WTC11 (cell line): Measurements from ENCODE around the gene COL4A2. TPM values are rescaled to one million over a fixed set of nuclear protein-coding genes. Genes with fewer than 3 reads are reported as not detected.

Experiments
- ATAC-seq: fragments of 200-7000 bp; cut with Tn5 transposase; 2 replicates; pipeline ENCODE4 v1.10.0; 2021; ENCODE audit warnings: mild to moderate bottlenecking, moderate library complexity
- CTCF ChIA-PET: fragments of 300-600 bp; sonication (Branson Sonifier 250); formaldehyde crosslinking; loops from one replicate; lab custom pipeline; 2021; ENCODE audit warnings: antibody characterized with exemption; lab: Charles Lee
- POLR2A ChIA-PET: fragments of 350-600 bp; sonication (Branson Sonifier 250); formaldehyde crosslinking; loops from one replicate; lab custom pipeline; 2021; ENCODE audit warnings: antibody characterized with exemption; lab: Charles Lee
- DNase-seq: peaks from one replicate; pipeline ENCODE4 v3.0.0; 2021; ENCODE audit warnings: low spot score
- H3K27ac Mint-ChIP-seq: 2 replicates; pipeline ENCODE4 v1.8.0; 2021; ENCODE audit warnings: mixed read lengths
- H3K27me3 Mint-ChIP-seq: 2 replicates; pipeline ENCODE4 v1.8.0; 2021; ENCODE audit warnings: low read depth, mild to moderate bottlenecking, moderate library complexity, mixed read lengths
- H3K36me3 Mint-ChIP-seq: 2 replicates; pipeline ENCODE4 v1.8.0; 2021; ENCODE audit warnings: mixed read lengths
- H3K4me1 Mint-ChIP-seq: 2 replicates; pipeline ENCODE4 v1.8.0; 2022; ENCODE audit warnings: mixed read lengths
- H3K4me3 Mint-ChIP-seq: 2 replicates; pipeline ENCODE4 v1.8.0; 2021; ENCODE audit warnings: mild to moderate bottlenecking, moderate library complexity, mixed read lengths
- H3K9me3 Mint-ChIP-seq: 2 replicates; pipeline ENCODE4 v1.8.0; 2021; ENCODE audit warnings: mixed read lengths
- CBFB ChIP-seq: sonication (generic); formaldehyde crosslinking; IDR thresholded peaks from 2 replicates; pipeline ENCODE4 v1.8.1; 2022; ENCODE audit warnings: mild to moderate bottlenecking, low read depth, missing genetic modification reagents
- CREB1 ChIP-seq: sonication (generic); formaldehyde crosslinking; IDR thresholded peaks from 2 replicates; pipeline ENCODE4 v1.8.0; 2023; ENCODE audit warnings: mild to moderate bottlenecking, missing genetic modification reagents
- E2F4 ChIP-seq: sonication (generic); formaldehyde crosslinking; IDR thresholded peaks from 2 replicates; pipeline ENCODE4 v1.8.1; 2022; ENCODE audit warnings: low read depth, mild to moderate bottlenecking, moderate library complexity, missing genetic modification reagents, borderline replicate concordance
- ELF4 ChIP-seq: sonication (generic); formaldehyde crosslinking; IDR thresholded peaks from 2 replicates; pipeline ENCODE4 v1.8.1; 2022; ENCODE audit warnings: low read depth, mild to moderate bottlenecking, moderate library complexity, missing genetic modification reagents
- EMX1 ChIP-seq: fragments of 250-450 bp; sonication (Bioruptor Pico); IDR thresholded peaks from 2 replicates; pipeline ENCODE4 v1.8.0; 2021; ENCODE audit warnings: mild to moderate bottlenecking
- FOXJ3 ChIP-seq: sonication (generic); formaldehyde crosslinking; IDR thresholded peaks from 2 replicates; pipeline ENCODE4 v1.9.0; 2021; ENCODE audit warnings: missing genetic modification reagents, mild to moderate bottlenecking, borderline replicate concordance
- FOXK1 ChIP-seq: sonication (generic); formaldehyde crosslinking; IDR thresholded peaks from 2 replicates; pipeline ENCODE4 v1.8.0; 2022; ENCODE audit warnings: mild to moderate bottlenecking, moderate library complexity, missing genetic modification reagents
- FOXP1 ChIP-seq: sonication (generic); formaldehyde crosslinking; IDR thresholded peaks from 2 replicates; pipeline ENCODE4 v1.8.0; 2022; ENCODE audit warnings: missing genetic modification reagents, mild to moderate bottlenecking, moderate library complexity, borderline replicate concordance
- GABPB1 ChIP-seq: sonication (generic); formaldehyde crosslinking; IDR thresholded peaks from 2 replicates; pipeline ENCODE4 v1.8.1; 2023; ENCODE audit warnings: mild to moderate bottlenecking, missing genetic modification reagents
- GTF2I ChIP-seq: fragments of 250-450 bp; sonication (Bioruptor Pico); conservative IDR thresholded peaks from 2 replicates; pipeline ENCODE4 v1.4.0; 2021; ENCODE audit warnings: mild to moderate bottlenecking
- NR1H2 ChIP-seq: sonication (generic); formaldehyde crosslinking; IDR thresholded peaks from 2 replicates; pipeline ENCODE4 v1.9.0; 2021; ENCODE audit warnings: mild to moderate bottlenecking, moderate library complexity, missing genetic modification reagents
- NR2C2 ChIP-seq: sonication (generic); formaldehyde crosslinking; IDR thresholded peaks from 2 replicates; pipeline ENCODE4 v1.8.0; 2022; ENCODE audit warnings: mild to moderate bottlenecking, missing genetic modification reagents
- OVOL2 ChIP-seq: fragments of 250-450 bp; sonication (Bioruptor Pico); IDR thresholded peaks from 2 replicates; pipeline ENCODE4 v1.9.0; 2021; ENCODE audit warnings: mild to moderate bottlenecking, borderline replicate concordance
- PRDM15 ChIP-seq: sonication (generic); formaldehyde crosslinking; IDR thresholded peaks from 2 replicates; pipeline ENCODE4 v1.8.0; 2022; ENCODE audit warnings: missing genetic modification reagents
- RELA ChIP-seq: sonication (generic); formaldehyde crosslinking; IDR thresholded peaks from 2 replicates; pipeline ENCODE4 v1.8.1; 2022; ENCODE audit warnings: missing genetic modification reagents, mild to moderate bottlenecking, borderline replicate concordance
- RORB ChIP-seq: fragments of 250-450 bp; sonication (Bioruptor Pico); IDR thresholded peaks from 2 replicates; pipeline ENCODE4 v1.9.0; 2021; ENCODE audit warnings: mild to moderate bottlenecking
- TP53 ChIP-seq: sonication (generic); formaldehyde crosslinking; IDR thresholded peaks from 2 replicates; pipeline ENCODE4 v1.8.1; 2023; ENCODE audit warnings: mild to moderate bottlenecking, missing genetic modification reagents
- ZMAT4 ChIP-seq: fragments of 250-450 bp; sonication (Bioruptor Pico); IDR thresholded peaks from 2 replicates; pipeline ENCODE4 v1.9.0; 2021; ENCODE audit warnings: mild to moderate bottlenecking
- ZNF232 ChIP-seq: sonication (generic); formaldehyde crosslinking; IDR thresholded peaks from 2 replicates; pipeline ENCODE4 v1.8.0; 2022; ENCODE audit warnings: mild to moderate bottlenecking, missing genetic modification reagents
- ZNF512 ChIP-seq: sonication (generic); formaldehyde crosslinking; IDR thresholded peaks from 2 replicates; pipeline ENCODE4 v1.8.1; 2022; ENCODE audit warnings: missing genetic modification reagents, borderline replicate concordance
- total RNA-seq: library from RNA; stranded (reverse); gene quantifications from 3 replicates; pipeline ENCODE4 v1.2.3, GENCODE V29; 2021
- TF ChIP-seq, protein P1 (sequence below): sonication (generic); formaldehyde crosslinking; conservative IDR thresholded peaks from 2 replicates; pipeline ENCODE4 v1.8.1; 2022; ENCODE audit warnings: mild to moderate bottlenecking, missing genetic modification reagents
- TF ChIP-seq, protein P2 (sequence below): sonication (generic); formaldehyde crosslinking; IDR thresholded peaks from 2 replicates; pipeline ENCODE4 v1.8.0; 2022; ENCODE audit warnings: mild to moderate bottlenecking, missing genetic modification reagents
- TF ChIP-seq, protein P3 (sequence below): sonication (generic); formaldehyde crosslinking; IDR thresholded peaks from 2 replicates; pipeline ENCODE4 v1.8.1; 2023; ENCODE audit warnings: mild to moderate bottlenecking, moderate library complexity, missing genetic modification reagents
- TF ChIP-seq, protein P4 (sequence below): sonication (generic); formaldehyde crosslinking; IDR thresholded peaks from 2 replicates; pipeline ENCODE4 v1.8.0; 2022; ENCODE audit warnings: mild to moderate bottlenecking, missing genetic modification reagents
- TF ChIP-seq, protein P5 (sequence below): sonication (generic); formaldehyde crosslinking; IDR thresholded peaks from 2 replicates; pipeline ENCODE4 v1.8.1; 2023; ENCODE audit warnings: mild to moderate bottlenecking, missing genetic modification reagents

The COL4A2 gene
- total RNA-seq, 1 experiment from 2014 or later = 109 TPM

- TF ChIP-seq, protein P1, sequence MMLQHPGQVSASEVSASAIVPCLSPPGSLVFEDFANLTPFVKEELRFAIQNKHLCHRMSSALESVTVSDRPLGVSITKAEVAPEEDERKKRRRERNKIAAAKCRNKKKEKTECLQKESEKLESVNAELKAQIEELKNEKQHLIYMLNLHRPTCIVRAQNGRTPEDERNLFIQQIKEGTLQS = no peak
- TF ChIP-seq GABPB1 (no peak), FOXK1 (CRISPR knock-in tag) (no peak), CREB1 (CRISPR knock-in tag) (no peak), OVOL2 (CRISPR knock-in tag) (no peak)
Observed at GRCh38 chr13:110262508-110263291, 44.4 kb upstream of the COL4A2 start (continued).

- Mint-ChIP-seq H3K9me3 (no peaks in the 10 kb centered on the region), H3K27ac (no peak overlapping the region), H3K36me3 (no peaks in the 10 kb centered on the region), H3K4me1 (peaks cover 58% of the 10 kb centered on the region), H3K4me3 (no peak overlapping the region), H3K27me3 (no peaks in the 10 kb centered on the region)
- POLR2A ChIA-PET = no interaction called here
- DNase-seq (no peak), ATAC-seq (no peak)
- TF ChIP-seq NR2C2 (CRISPR knock-in tag) (no peak), FOXP1 (CRISPR knock-in tag) (no peak), ELF4 (CRISPR knock-in tag) (no peak), EMX1 (no peak), E2F4 (CRISPR knock-in tag) (no peak), FOXJ3 (CRISPR knock-in tag) (no peak), ZMAT4 (no peak), ZNF512 (CRISPR knock-in tag) (no peak), CBFB (no peak), TP53 (CRISPR knock-in tag) (no peak), GTF2I (no peak), NR1H2 (CRISPR knock-in tag) (no peak), ZNF232 (CRISPR knock-in tag) (no peak), RORB (CRISPR knock-in tag) (no peak), PRDM15 (CRISPR knock-in tag) (no peak), RELA (no peak)
- TF ChIP-seq, protein P2, sequence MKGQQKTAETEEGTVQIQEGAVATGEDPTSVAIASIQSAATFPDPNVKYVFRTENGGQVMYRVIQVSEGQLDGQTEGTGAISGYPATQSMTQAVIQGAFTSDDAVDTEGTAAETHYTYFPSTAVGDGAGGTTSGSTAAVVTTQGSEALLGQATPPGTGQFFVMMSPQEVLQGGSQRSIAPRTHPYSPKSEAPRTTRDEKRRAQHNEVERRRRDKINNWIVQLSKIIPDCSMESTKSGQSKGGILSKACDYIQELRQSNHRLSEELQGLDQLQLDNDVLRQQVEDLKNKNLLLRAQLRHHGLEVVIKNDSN = no peak
- TF ChIP-seq, protein P3, sequence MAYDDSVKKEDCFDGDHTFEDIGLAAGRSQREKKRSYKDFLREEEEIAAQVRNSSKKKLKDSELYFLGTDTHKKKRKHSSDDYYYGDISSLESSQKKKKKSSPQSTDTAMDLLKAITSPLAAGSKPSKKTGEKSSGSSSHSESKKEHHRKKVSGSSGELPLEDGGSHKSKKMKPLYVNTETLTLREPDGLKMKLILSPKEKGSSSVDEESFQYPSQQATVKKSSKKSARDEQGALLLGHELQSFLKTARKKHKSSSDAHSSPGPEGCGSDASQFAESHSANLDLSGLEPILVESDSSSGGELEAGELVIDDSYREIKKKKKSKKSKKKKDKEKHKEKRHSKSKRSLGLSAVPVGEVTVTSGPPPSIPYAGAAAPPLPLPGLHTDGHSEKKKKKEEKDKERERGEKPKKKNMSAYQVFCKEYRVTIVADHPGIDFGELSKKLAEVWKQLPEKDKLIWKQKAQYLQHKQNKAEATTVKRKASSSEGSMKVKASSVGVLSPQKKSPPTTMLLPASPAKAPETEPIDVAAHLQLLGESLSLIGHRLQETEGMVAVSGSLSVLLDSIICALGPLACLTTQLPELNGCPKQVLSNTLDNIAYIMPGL = no peak
- TF ChIP-seq, protein P4, sequence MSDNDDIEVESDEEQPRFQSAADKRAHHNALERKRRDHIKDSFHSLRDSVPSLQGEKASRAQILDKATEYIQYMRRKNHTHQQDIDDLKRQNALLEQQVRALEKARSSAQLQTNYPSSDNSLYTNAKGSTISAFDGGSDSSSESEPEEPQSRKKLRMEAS = no peak
- TF ChIP-seq, protein P5, sequence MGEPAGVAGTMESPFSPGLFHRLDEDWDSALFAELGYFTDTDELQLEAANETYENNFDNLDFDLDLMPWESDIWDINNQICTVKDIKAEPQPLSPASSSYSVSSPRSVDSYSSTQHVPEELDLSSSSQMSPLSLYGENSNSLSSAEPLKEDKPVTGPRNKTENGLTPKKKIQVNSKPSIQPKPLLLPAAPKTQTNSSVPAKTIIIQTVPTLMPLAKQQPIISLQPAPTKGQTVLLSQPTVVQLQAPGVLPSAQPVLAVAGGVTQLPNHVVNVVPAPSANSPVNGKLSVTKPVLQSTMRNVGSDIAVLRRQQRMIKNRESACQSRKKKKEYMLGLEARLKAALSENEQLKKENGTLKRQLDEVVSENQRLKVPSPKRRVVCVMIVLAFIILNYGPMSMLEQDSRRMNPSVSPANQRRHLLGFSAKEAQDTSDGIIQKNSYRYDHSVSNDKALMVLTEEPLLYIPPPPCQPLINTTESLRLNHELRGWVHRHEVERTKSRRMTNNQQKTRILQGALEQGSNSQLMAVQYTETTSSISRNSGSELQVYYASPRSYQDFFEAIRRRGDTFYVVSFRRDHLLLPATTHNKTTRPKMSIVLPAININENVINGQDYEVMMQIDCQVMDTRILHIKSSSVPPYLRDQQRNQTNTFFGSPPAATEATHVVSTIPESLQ (CRISPR knock-in tag) = no peak
- CTCF ChIA-PET = interaction anchor here (0.6 to 4.2 kb wide), 2 partner anchors 12 to 16 kb away, joined by 3 to 21 read pairs; no protein-coding TSS in a partner anchor
Observed at GRCh38 chr13:110263404-110263803, 43.7 kb upstream of the COL4A2 start.
